ENCODE data around the gene LYPD6B. TPM values are rescaled to one million over a fixed set of nuclear protein-coding genes. Genes with fewer than 3 reads are reported as not detected.

LYPD6B gene
- polyA plus RNA-seq, 1 of the 3 experiments (the other 2 are of a cell fraction), result 18.2 TPM

DNA sequence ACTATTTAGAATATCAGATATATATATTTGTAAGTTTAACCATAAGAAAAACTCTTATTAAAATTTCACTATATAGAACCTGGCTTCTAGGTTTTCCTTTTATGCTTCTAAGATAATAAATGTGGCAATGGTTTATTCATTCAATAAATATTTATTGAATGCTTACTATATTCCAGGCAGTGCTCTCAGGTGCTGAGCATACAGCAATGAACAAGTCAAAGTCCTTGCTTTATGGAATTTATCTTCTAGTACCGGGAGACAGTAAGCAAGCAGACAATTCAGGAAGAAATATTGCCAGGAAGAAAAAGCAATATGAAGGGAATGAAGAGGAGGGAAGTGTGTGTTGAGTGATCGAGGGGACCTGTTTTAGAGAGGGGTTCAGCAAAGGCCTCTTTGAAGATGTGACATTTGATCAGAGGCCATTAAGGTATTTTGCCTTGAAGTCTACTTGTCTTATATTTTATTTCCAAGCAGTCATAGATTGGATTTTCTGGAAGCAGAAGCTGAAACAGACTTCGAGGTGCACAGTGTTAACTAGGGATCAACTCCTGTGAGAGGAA lies 197.4 kb downstream of the LYPD6B start:
- POLR2A ChIA-PET, result no interaction called here

DNA sequence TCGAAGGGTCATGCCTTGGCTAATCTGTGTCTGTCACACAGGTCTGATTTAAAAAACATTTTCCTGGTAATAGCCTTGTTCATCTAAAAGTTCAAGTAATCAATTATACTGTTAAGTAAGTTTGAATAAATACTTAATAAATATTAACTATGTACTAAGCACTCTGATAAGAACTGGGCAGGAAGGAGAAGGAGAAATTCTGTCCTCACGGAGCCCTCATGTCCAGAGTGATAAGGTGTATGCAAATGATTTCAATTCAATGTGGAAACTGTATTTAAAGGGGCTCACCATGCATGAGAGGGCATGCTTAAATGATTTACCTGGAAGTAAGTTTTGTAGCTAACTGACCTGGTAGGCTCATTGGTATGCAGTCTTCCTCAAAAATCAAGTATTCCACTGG lies 197.9 kb downstream of the LYPD6B start:
- no peaks in the 10 kb centered on the region for H3F3A ChIP-seq (replicated peaks; ENCODE audit: insufficient read depth)
- no peak for DNase-seq
- TF ChIP-seq FOSL2 (IDR thresholded peaks at IDR 0.05; ENCODE audit: borderline replicate concordance, low read depth) (no peak), GABPA (IDR thresholded peaks at IDR 0.05; ENCODE audit: low read depth) (no peak), EP300 (IDR thresholded peaks at IDR 0.05; ENCODE audit: borderline replicate concordance in 1 of 2, low read depth in 1 of 2, low read length in 1 of 2) (no peak), RXRA (IDR thresholded peaks at IDR 0.05; ENCODE audit: borderline replicate concordance, low read depth) (no peak), RCOR1 (IDR thresholded peaks at IDR 0.05; ENCODE audit: low read length) (no peak), TEAD4 (IDR thresholded peaks at IDR 0.05; ENCODE audit: borderline replicate concordance, insufficient read depth) (no peak), RAD21 (IDR thresholded peaks at IDR 0.05; ENCODE audit: low read length) (no peak)
- TF ChIP-seq, protein P1, sequence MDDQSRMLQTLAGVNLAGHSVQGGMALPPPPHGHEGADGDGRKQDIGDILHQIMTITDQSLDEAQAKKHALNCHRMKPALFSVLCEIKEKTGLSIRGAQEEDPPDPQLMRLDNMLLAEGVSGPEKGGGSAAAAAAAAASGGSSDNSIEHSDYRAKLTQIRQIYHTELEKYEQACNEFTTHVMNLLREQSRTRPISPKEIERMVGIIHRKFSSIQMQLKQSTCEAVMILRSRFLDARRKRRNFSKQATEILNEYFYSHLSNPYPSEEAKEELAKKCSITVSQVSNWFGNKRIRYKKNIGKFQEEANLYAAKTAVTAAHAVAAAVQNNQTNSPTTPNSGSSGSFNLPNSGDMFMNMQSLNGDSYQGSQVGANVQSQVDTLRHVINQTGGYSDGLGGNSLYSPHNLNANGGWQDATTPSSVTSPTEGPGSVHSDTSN (IDR thresholded peaks at IDR 0.05), result no peak
- no peaks in the 10 kb centered on the region for H3K9me3 ChIP-seq
- no peaks in the 10 kb centered on the region for H3K79me2 ChIP-seq (ENCODE audit: insufficient read depth)
- WGBS (ENCODE audit: low lambda C conversion rate), result 71% methylated on average over 2 of the region's 2 CpGs
- H3K4me1 ChIP-seq (ENCODE audit: control insufficient read depth in 1 of 2, insufficient read depth in 2 of 2, low read depth in 1 of 2, low read length in 1 of 2), result no peaks in the 10 kb centered on the region
- H3K4me2 ChIP-seq, result no peak overlapping the region
- ChIA-PET POLR2A (no interaction called here), CTCF (interaction anchor here (1.8 kb wide), 1 partner anchor 219 kb away, joined by 7 read pairs; no protein-coding TSS in a partner anchor)
- H3K36me3 ChIP-seq (replicated peaks in 1 of 2; ENCODE audit: control insufficient read depth in 1 of 2, insufficient read depth in 2 of 2, low read length in 1 of 2), result no peaks in the 10 kb centered on the region
- no peaks in the 10 kb centered on the region for H4K20me1 ChIP-seq (ENCODE audit: insufficient read depth)
- H3K27me3 ChIP-seq (ENCODE audit: insufficient read depth), result no peaks in the 10 kb centered on the region; the same call in 1 of the 2 replicates
- H3K4me3 ChIP-seq (ENCODE audit: low read depth in 2 of 2, low read length in 1 of 2), result no peak overlapping the region
- no peak overlapping the region for H3K9ac ChIP-seq
- no peak overlapping the region for H3K27ac ChIP-seq (ENCODE audit: low read depth in 2 of 2, low read length in 1 of 2)
- H3K9me2 ChIP-seq, result no peaks in the 10 kb centered on the region
- no peak overlapping the region for H2AFZ ChIP-seq (ENCODE audit: low read depth)

More for the DNA sequence above, 197.4 kb downstream of the LYPD6B start:
- Histone ChIP-seq H3K4me3 (ENCODE audit: low read depth in 2 of 2, low read length in 1 of 2) (no peak overlapping the region), H3K9me2 (no peaks in the 10 kb centered on the region), H3K27me3 (ENCODE audit: insufficient read depth) (no peaks in the 10 kb centered on the region; the same call in 1 of the 2 replicates), H3K4me2 (no peak overlapping the region), H4K20me1 (ENCODE audit: insufficient read depth) (no peaks in the 10 kb centered on the region), H3K36me3 (replicated peaks in 1 of 2; ENCODE audit: control insufficient read depth in 1 of 2, insufficient read depth in 2 of 2, low read length in 1 of 2) (no peaks in the 10 kb centered on the region), H3K9ac (no peak overlapping the region), H3K9me3 (no peaks in the 10 kb centered on the region), H3K27ac (ENCODE audit: low read depth in 2 of 2, low read length in 1 of 2) (no peak overlapping the region), H2AFZ (ENCODE audit: low read depth) (no peak overlapping the region), H3K4me1 (ENCODE audit: control insufficient read depth in 1 of 2, insufficient read depth in 2 of 2, low read depth in 1 of 2, low read length in 1 of 2) (no peaks in the 10 kb centered on the region), H3K79me2 (ENCODE audit: insufficient read depth) (no peaks in the 10 kb centered on the region), H3F3A (replicated peaks; ENCODE audit: insufficient read depth) (no peaks in the 10 kb centered on the region)
- CTCF ChIA-PET, result no interaction called here
- TF ChIP-seq, protein P2, sequence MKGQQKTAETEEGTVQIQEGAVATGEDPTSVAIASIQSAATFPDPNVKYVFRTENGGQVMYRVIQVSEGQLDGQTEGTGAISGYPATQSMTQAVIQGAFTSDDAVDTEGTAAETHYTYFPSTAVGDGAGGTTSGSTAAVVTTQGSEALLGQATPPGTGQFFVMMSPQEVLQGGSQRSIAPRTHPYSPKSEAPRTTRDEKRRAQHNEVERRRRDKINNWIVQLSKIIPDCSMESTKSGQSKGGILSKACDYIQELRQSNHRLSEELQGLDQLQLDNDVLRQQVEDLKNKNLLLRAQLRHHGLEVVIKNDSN (IDR thresholded peaks at IDR 0.05; ENCODE audit: borderline replicate concordance, low read depth), result no peak
- TF ChIP-seq TAF1 (IDR thresholded peaks at IDR 0.05; ENCODE audit: borderline replicate concordance, low read depth, low read length), result no peak
- no peak for DNase-seq
- WGBS (ENCODE audit: low lambda C conversion rate), result 48% methylated on average over 3 of the region's 3 CpGs

Data from SK-N-SH (cell line).